A549 (cell line): Measurements from ENCODE around the gene TEX44. TPM values are rescaled to one million over a fixed set of nuclear protein-coding genes. Genes with fewer than 3 reads are reported as not detected.
A peak's percentile ranks its signal among the peaks of the same experiment; 100 is the strongest.

Source experiments
- ATAC-seq, 2 experiments: fragments of 200-7000 bp in 1 of 2; fragments of >200 bp in 1 of 2; cut with Nextera tagmentation in 1 of 2; cut with Tn5 transposase in 1 of 2; 3 replicates each; pipeline versions ENCODE4 v1.8.0 to v1.9.1; 2018 to 2020; ENCODE audit warnings: mild to moderate bottlenecking in 1 of 2, moderate library complexity in 1 of 2
- CTCF ChIA-PET: fragments of 300-600 bp; sonication (Branson Sonifier 250); formaldehyde crosslinking; extraction: SDS; loops from one replicate; lab custom pipeline; 2021; ENCODE audit warnings: antibody characterized with exemption, inconsistent platforms; lab: Yijun Ruan, JAX
- POLR2A ChIA-PET: fragments of 350-600 bp; formaldehyde crosslinking; extraction: SDS; loops from one replicate; lab custom pipeline; 2021; ENCODE audit warnings: antibody characterized with exemption, inconsistent platforms; lab: Yijun Ruan, JAX
- DNase-seq, 2 experiments: peaks; one replicate each; pipeline versions ENCODE4 v3.0.0 to v3.0.0-alpha.2; 2011 to 2016; ENCODE audit warnings: low read depth in 1 of 2, low spot score in 1 of 2
- FAIRE-seq: peaks from 2 replicates; lab custom pipeline; 2011; peaks lifted over from hg19 to GRCh38; lab: Jason Lieb, UNC
- H3K27ac ChIP-seq, 2 experiments: fragments of >200 bp; sonication (Bioruptor Twin); formaldehyde crosslinking; 3 replicates each; pipeline ENCODE4 v1.5.1; 2016 to 2017
- H3K4me1 ChIP-seq: fragments of >200 bp; sonication (Bioruptor Twin); formaldehyde crosslinking; 3 replicates; pipeline ENCODE4 v1.6.1; 2016
- H3K4me2 ChIP-seq: fragments of >200 bp; sonication (Bioruptor Twin); formaldehyde crosslinking; 3 replicates; pipeline ENCODE4 v1.6.1; 2016
- H3K4me3 ChIP-seq: fragments of >200 bp; sonication (Bioruptor Twin); formaldehyde crosslinking; 3 replicates; pipeline ENCODE4 v1.5.1; 2016
- H3K9me3 ChIP-seq: fragments of >200 bp; sonication (Bioruptor Twin); formaldehyde crosslinking; 3 replicates; pipeline ENCODE4 v1.6.1; 2016
- ATOH8 ChIP-seq: fragments of 250-450 bp; sonication (Bioruptor Pico); IDR thresholded peaks from 2 replicates; pipeline ENCODE4 v1.5.0; 2020; ENCODE audit warnings: low read depth, mild to moderate bottlenecking, moderate library complexity
- BHLHE40 ChIP-seq: IDR thresholded peaks from 2 replicates; pipeline ENCODE4 v1.6.1; 2012; ENCODE audit warnings: low read depth, low read length, inconsistent platforms
- CHD2 ChIP-seq: fragments of 150-350 bp; IDR thresholded peaks from 2 replicates; pipeline ENCODE4 v1.6.1; 2014; ENCODE audit warnings: low read length; ENCODE audit not compliant: partially characterized antibody
- CHD4 ChIP-seq: fragments of 200-600 bp; sonication (generic); IDR thresholded peaks from 2 replicates; pipeline ENCODE4 v1.6.1; 2016; ENCODE audit warnings: antibody characterized with exemption, mild to moderate bottlenecking, borderline replicate concordance
- ESRRA ChIP-seq: fragments of 150-350 bp; IDR thresholded peaks from 2 replicates; pipeline ENCODE4 v1.6.1; 2014; ENCODE audit warnings: mild to moderate bottlenecking, low read length, borderline replicate concordance
- FOXS1 ChIP-seq: fragments of 250-450 bp; sonication (Bioruptor Pico); IDR thresholded peaks from 2 replicates; pipeline ENCODE4 v1.5.0; 2020; ENCODE audit warnings: mild to moderate bottlenecking, moderate library complexity
- HES2 ChIP-seq: fragments of >200 bp; sonication (Bioruptor Twin); formaldehyde crosslinking; IDR thresholded peaks from 2 replicates; pipeline ENCODE4 v1.6.1; 2016
- HOXA7 ChIP-seq: fragments of 250-450 bp; sonication (Bioruptor Pico); IDR thresholded peaks from 2 replicates; pipeline ENCODE4 v1.5.0; 2020; ENCODE audit warnings: mild to moderate bottlenecking, moderate library complexity
- HOXB5 ChIP-seq: fragments of 250-450 bp; sonication (Bioruptor Pico); IDR thresholded peaks from 2 replicates; pipeline ENCODE4 v1.5.0; 2020; ENCODE audit warnings: mild to moderate bottlenecking, moderate library complexity
- JUN ChIP-seq, 2 experiments: fragments of >200 bp; sonication (Bioruptor Twin); formaldehyde crosslinking; IDR thresholded peaks; 2 replicates in 1 of 2; 3 replicates in 1 of 2; pipeline ENCODE4 v1.6.1; 2016 to 2017
- KDM5A ChIP-seq: fragments of 200-600 bp; sonication (generic); IDR thresholded peaks from 2 replicates; pipeline ENCODE4 v1.6.1; 2016; ENCODE audit warnings: antibody characterized with exemption, mild to moderate bottlenecking
- MAZ ChIP-seq: fragments of 150-350 bp; IDR thresholded peaks from 2 replicates; pipeline ENCODE4 v1.6.1; 2014; ENCODE audit warnings: antibody characterized with exemption, low read depth, low read length, borderline replicate concordance
- MYC ChIP-seq: IDR thresholded peaks from 2 replicates; pipeline ENCODE4 v1.6.1; 2012; ENCODE audit warnings: mild to moderate bottlenecking, inconsistent platforms, low read length, improper control_type of control experiment, borderline replicate concordance
- PHF8 ChIP-seq: fragments of 200-600 bp; sonication (generic); IDR thresholded peaks from 2 replicates; pipeline ENCODE4 v1.6.1; 2016; ENCODE audit warnings: low read depth, mild to moderate bottlenecking, antibody characterized with exemption, moderate library complexity, borderline replicate concordance
- POLR2AphosphoS2 ChIP-seq: conservative IDR thresholded peaks from 2 replicates; pipeline ENCODE4 v1.6.1; 2012; ENCODE audit warnings: low read length, improper control_type of control experiment, inconsistent platforms
- RAD21 ChIP-seq, 2 experiments: fragments of >200 bp in 1 of 2; sonication (Bioruptor Twin) in 1 of 2; formaldehyde crosslinking in 1 of 2; IDR thresholded peaks in 1 of 2; conservative IDR thresholded peaks in 1 of 2; 2 replicates in 1 of 2; 3 replicates in 1 of 2; pipeline ENCODE4 v1.6.1; 2012 to 2018; ENCODE audit warnings: inconsistent platforms in 1 of 2
- USF2 ChIP-seq: fragments of 450-650 bp; IDR thresholded peaks from 2 replicates; pipeline ENCODE4 v1.6.1; 2014; ENCODE audit warnings: antibody characterized with exemption
- ZSCAN20 ChIP-seq: fragments of 250-450 bp; sonication (Bioruptor Pico); IDR thresholded peaks from 2 replicates; pipeline ENCODE4 v1.8.0; 2022; ENCODE audit warnings: mild to moderate bottlenecking, moderate library complexity
- WGBS: methylation state at CpG from one replicate; pipeline ENCODE4 v1.1.6; 2017; ENCODE audit errors: missing lambda C conversion rate; 5-methylcytosine and 5-hydroxymethylcytosine counted together
- polyA plus RNA-seq, 4 experiments: library from polyadenylated mRNA; depleted of rRNA in 3 of 4; stranded (reverse); fragments of >200 nt; fragmentation: RNase III in 1 of 4; extraction: RNeasy Plus Mini Kit Qiagen cat#74134 plus additional on column Dnase treatment in 1 of 4; gene quantifications; 2 replicates in 3 of 4; 3 replicates in 1 of 4; pipeline ENCODE4 v1.2.3, GENCODE V29; 2011 to 2017

TEX44 gene
- polyA plus RNA-seq, 2 of the 4 experiments (the other 2 are of a cell fraction) = not detected

- CTCF ChIA-PET = interaction anchor here (0.6 to 95.1 kb wide), 4 partner anchors 17 to 251 kb away, joined by 3 to 4158 read pairs (median 26); partner anchors contain the start of gene PTMA
- TF ChIP-seq JUN (IDR thresholded peaks at IDR 0.05) = no peak
- no peak for TF ChIP-seq HOXB5 (CRISPR knock-in tag)
- no peak for TF ChIP-seq FOXS1 (CRISPR knock-in tag)
- no peak for TF ChIP-seq ZSCAN20 (CRISPR knock-in tag)
- no peak for TF ChIP-seq HES2
- TF ChIP-seq CHD4 = no peak
- no peak for TF ChIP-seq HOXA7 (CRISPR knock-in tag)
- no peak for TF ChIP-seq MAZ
- no peak for TF ChIP-seq USF2
- TF ChIP-seq ATOH8 = no peak
- no peak for TF ChIP-seq PHF8
- no peak for TF ChIP-seq ESRRA
- no peak for TF ChIP-seq KDM5A
- no peak for TF ChIP-seq CHD2
- TF ChIP-seq RAD21 (conservative IDR thresholded peaks at IDR 0.05 in 1 of 2, IDR thresholded peaks at IDR 0.05 in 1 of 2) = no peak
- no peak for TF ChIP-seq POLR2AphosphoS2
- TF ChIP-seq, all 56 proteins: peak for 0
Observed at GRCh38 chr2:231640241-231640640, 47.6 kb downstream of the TEX44 start.

GRCh38 chr2:231640641-231641111 is 48.0 kb downstream of the TEX44 start:
- peaks cover 38% of the 10 kb centered on the region for H3K4me1 ChIP-seq
- peak; percentile 60 to 82 for DNase-seq
- CTCF ChIA-PET = interaction anchor here (0.6 to 95.1 kb wide), 4 partner anchors 17 to 251 kb away, joined by 3 to 4158 read pairs (median 26); partner anchors contain the start of gene PTMA
- TF ChIP-seq BHLHE40 = peak; percentile 83
- TF ChIP-seq ATOH8 = no peak
- 0 out of 2 replicates have a peak, but pooled peaks have one; percentile 16 for TF ChIP-seq MYC
- TF ChIP-seq, all 56 proteins: peak for 2
- Histone ChIP-seq H3K4me3 (no peak overlapping the region), H3K27ac (peak overlapping the region; percentile 40 to 68), H3K4me2 (peak overlapping the region; percentile 36), H3K9me3 (no peaks in the 10 kb centered on the region)
- FAIRE-seq (no peak), ATAC-seq (peak; percentile 52 to 58)
- POLR2A ChIA-PET = interaction anchor here (2.9 kb wide), 1 partner anchor 26 kb away, joined by 25 read pairs; no protein-coding TSS in a partner anchor
- 42% methylated on average over 10 of the region's 11 CpGs for WGBS

More at GRCh38 chr2:231640241-231640640, 47.6 kb downstream of the TEX44 start:
- WGBS = 49% methylated on average over 6 of the region's 6 CpGs
- DNase-seq (no peak), FAIRE-seq (no peak), ATAC-seq (no peak)
- H3K9me3 ChIP-seq = no peaks in the 10 kb centered on the region
- peak overlapping the region; percentile 36 for H3K4me2 ChIP-seq
- H3K27ac ChIP-seq = peak overlapping the region; percentile 40 to 68
- peaks cover 40% of the 10 kb centered on the region for H3K4me1 ChIP-seq
- POLR2A ChIA-PET = interaction anchor here (2.9 kb wide), 1 partner anchor 26 kb away, joined by 25 read pairs; no protein-coding TSS in a partner anchor
- H3K4me3 ChIP-seq = no peak overlapping the region
